CD4-positive, alpha-beta T cell (primary cell): ENCODE measurements around the gene RAPGEF2. TPM values are rescaled to one million over a fixed set of nuclear protein-coding genes. Genes with fewer than 3 reads are reported as not detected.
"Not testable (repeated sequence)": the region's sequence is repeated elsewhere in the genome, so short reads cannot be mapped to it uniquely, and the experiment has no call there.

Source experiments
- ATAC-seq: fragments of 200-7000 bp; cut with Tn5 transposase; one replicate; pipeline ENCODE4 v1.10.0; 2022; ENCODE audit warnings: mild to moderate bottlenecking; ENCODE audit not compliant: poor library complexity
- CTCF ChIA-PET: fragments of 350-600 bp; sonication (Branson Sonifier 250); formaldehyde crosslinking; loops from one replicate; lab custom pipeline; 2021; ENCODE audit warnings: antibody characterized with exemption, inconsistent platforms; lab: Charles Lee
- POLR2A ChIA-PET: fragments of 350-600 bp; sonication (Branson Sonifier 250); formaldehyde crosslinking; loops from one replicate; lab custom pipeline; 2021; ENCODE audit warnings: antibody characterized with exemption, inconsistent platforms; lab: Charles Lee
- DNase-seq, 14 experiments: peaks; one replicate each; pipeline ENCODE4 v3.0.0-alpha.2; 2013 to 2020; ENCODE audit warnings: mixed read lengths in 2 of 14
- H3K27ac ChIP-seq, 2 donors: one replicate each; pipeline versions ENCODE4 v1.5.1 to v1.7.0; 2013; ENCODE audit warnings: low read length in 2 of 2, low read depth in 1 of 2, mild to moderate bottlenecking in 1 of 2
- H3K27me3 ChIP-seq, 2 experiments: 1 replicate in 1 of 2; 2 replicates in 1 of 2; pipeline versions ENCODE4 v1.6.1 to v1.7.0; 2013; ENCODE audit warnings: low read length in 2 of 2, control low read depth in 1 of 2, mild to moderate bottlenecking in 1 of 2, moderate library complexity in 1 of 2; ENCODE audit not compliant: insufficient read depth in 2 of 2, control insufficient read depth in 1 of 2
- H3K36me3 ChIP-seq: one replicate; pipeline ENCODE4 v1.6.1; 2013; ENCODE audit warnings: low read length, control low read depth; ENCODE audit not compliant: insufficient read depth
- H3K4me1 ChIP-seq: one replicate; pipeline ENCODE4 v1.6.1; 2013; ENCODE audit warnings: low read length, control low read depth; ENCODE audit not compliant: insufficient read depth
- H3K4me3 ChIP-seq: one replicate; pipeline ENCODE4 v1.5.1; 2013; ENCODE audit warnings: mild to moderate bottlenecking, low read length, moderate library complexity
- H3K9me3 ChIP-seq, 2 experiments: 1 replicate in 1 of 2; 2 replicates in 1 of 2; pipeline versions ENCODE4 v1.6.1 to v1.7.0; 2013; ENCODE audit warnings: low read length in 2 of 2, mild to moderate bottlenecking in 2 of 2, control low read depth in 1 of 2, moderate library complexity in 1 of 2; ENCODE audit not compliant: control insufficient read depth in 1 of 2, insufficient read depth in 1 of 2
- H3K27ac Mint-ChIP-seq: one replicate; pipeline ENCODE4 v1.8.0; 2020; ENCODE audit warnings: mixed read lengths
- H3K27me3 Mint-ChIP-seq: one replicate; pipeline ENCODE4 v1.8.0; 2021; ENCODE audit warnings: mixed read lengths
- H3K36me3 Mint-ChIP-seq: one replicate; pipeline ENCODE4 v1.8.0; 2021; ENCODE audit warnings: low read depth, mixed read lengths
- H3K4me1 Mint-ChIP-seq: one replicate; pipeline ENCODE4 v1.8.0; 2021; ENCODE audit warnings: low read depth, mixed read lengths
- H3K4me3 Mint-ChIP-seq: one replicate; pipeline ENCODE4 v1.8.0; 2020; ENCODE audit warnings: mild to moderate bottlenecking, mixed read lengths
- H3K9me3 Mint-ChIP-seq: one replicate; pipeline ENCODE4 v1.8.0; 2020; ENCODE audit warnings: mixed read lengths
- intact Hi-C, 2 experiments: fragments of 100-400 bp; cut with DNase I in 1 of 2; cut with micrococcal nuclease in 1 of 2; formaldehyde crosslinking; loops; one replicate each; pipeline versions ENCODE4 v1.15.1 to v1.9.0; 2023 to 2025; cut with DNase I, micrococcal nuclease
- total RNA-seq, 174 experiments: library from RNA in 2 of 174; stranded (reverse) in 2 of 174; gene quantifications; one replicate each; pipeline ENCODE4 v1.2.3 and lab custom pipeline; 2021 to 2026
- TF ChIP-seq, protein P1 (sequence below): fragments of 200-600 bp; IDR thresholded peaks from one replicate; pipeline ENCODE4 v1.8.0; 2022; ENCODE audit warnings: antibody characterized with exemption, mild to moderate bottlenecking

RAPGEF2 gene
- total RNA-seq, 2 experiments from 2014 or later, result 25.6 to 26.4 TPM

DNA sequence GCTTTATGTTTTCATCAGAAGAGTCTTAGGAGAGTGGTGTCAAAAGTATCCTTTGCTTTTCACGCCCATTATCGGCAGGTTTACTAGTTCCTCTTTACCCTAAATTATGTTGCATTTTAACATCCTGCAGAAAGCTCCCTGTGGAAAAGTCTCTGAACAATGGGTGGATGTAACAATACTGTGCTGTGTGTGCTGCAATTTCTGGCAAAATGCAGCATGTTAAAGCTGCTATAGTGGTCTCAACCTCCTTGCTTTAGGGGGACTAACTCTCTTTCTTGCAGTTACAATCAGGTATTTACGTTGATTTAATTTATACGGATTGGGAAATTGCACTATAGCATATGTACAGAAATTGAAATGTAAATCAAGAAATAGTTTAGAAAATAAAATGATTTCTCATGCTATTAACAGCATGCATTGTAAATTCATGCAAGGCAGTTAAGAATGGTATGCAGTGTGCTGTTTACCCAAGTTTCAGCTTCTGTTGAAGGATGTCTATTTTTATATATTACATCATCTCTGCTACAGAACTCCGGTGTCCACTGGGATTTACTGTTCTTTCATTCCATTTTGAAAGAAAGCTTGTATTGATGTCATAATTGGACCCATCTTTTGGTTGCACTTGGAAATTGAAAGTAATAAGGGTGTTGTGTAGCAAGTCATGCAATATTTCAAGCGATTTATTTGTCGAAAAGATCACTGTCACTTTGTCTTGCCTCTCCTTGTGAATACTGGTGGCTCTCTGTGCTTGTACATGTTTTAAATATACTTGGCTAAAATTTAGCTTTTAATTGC, 145.7 kb downstream of the RAPGEF2 start:
- no peak for ATAC-seq
- Histone ChIP-seq H3K9me3 (peaks cover 0 to 13% of the 10 kb centered on the region in 2 experiments), H3K4me3 (no peak overlapping the region), H3K27me3 (no peaks in the 10 kb centered on the region), H3K36me3 (no peaks in the 10 kb centered on the region), H3K4me1 (no peaks in the 10 kb centered on the region), H3K27ac (no peak overlapping the region)
- Mint-ChIP-seq H3K36me3 (peaks cover 12% of the 10 kb centered on the region), H3K9me3 (no peaks in the 10 kb centered on the region), H3K4me3 (no peak overlapping the region), H3K27ac (no peak overlapping the region), H3K27me3 (no peaks in the 10 kb centered on the region), H3K4me1 (peaks cover 19% of the 10 kb centered on the region)
- DNase-seq, result no peak
- intact Hi-C loops, result no loop called here
- ChIA-PET POLR2A (no interaction called here), CTCF (no interaction called here)
- TF ChIP-seq, protein P1, sequence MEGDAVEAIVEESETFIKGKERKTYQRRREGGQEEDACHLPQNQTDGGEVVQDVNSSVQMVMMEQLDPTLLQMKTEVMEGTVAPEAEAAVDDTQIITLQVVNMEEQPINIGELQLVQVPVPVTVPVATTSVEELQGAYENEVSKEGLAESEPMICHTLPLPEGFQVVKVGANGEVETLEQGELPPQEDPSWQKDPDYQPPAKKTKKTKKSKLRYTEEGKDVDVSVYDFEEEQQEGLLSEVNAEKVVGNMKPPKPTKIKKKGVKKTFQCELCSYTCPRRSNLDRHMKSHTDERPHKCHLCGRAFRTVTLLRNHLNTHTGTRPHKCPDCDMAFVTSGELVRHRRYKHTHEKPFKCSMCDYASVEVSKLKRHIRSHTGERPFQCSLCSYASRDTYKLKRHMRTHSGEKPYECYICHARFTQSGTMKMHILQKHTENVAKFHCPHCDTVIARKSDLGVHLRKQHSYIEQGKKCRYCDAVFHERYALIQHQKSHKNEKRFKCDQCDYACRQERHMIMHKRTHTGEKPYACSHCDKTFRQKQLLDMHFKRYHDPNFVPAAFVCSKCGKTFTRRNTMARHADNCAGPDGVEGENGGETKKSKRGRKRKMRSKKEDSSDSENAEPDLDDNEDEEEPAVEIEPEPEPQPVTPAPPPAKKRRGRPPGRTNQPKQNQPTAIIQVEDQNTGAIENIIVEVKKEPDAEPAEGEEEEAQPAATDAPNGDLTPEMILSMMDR, result no peak

DNA sequence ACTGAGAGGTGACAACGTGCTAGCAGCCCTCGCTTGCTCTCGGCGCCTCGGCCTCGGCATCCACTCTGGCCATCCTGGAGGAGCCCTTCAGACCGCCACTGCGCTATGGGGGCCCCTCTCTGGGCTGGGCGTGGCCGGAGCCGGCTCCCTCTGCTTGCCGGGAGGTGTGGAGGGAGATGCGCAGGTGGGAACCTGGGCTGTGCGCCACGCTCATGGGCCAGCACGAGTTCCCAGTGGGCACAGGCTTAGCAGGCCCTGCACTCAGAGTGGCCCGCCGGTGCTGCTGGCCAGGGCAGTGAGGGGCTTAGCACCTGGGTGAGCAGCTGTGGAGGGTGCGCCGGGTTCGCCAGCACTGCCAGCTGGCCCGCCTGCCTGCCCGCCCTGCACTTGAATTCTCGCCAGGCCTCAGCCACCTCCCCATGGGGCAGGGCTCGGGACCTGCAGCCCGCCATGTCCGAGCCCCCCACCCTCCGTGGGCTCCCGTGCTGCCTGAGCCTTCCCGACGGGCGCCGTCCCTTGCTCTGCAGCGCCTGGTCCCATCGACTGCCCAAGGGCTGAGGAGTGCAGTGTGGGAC, 148.0 kb downstream of the RAPGEF2 start:
- Histone ChIP-seq H3K4me3 (no peak overlapping the region), H3K36me3 (no peaks in the 10 kb centered on the region), H3K4me1 (no peaks in the 10 kb centered on the region), H3K27ac (no peak overlapping the region), H3K27me3 (no peaks in the 10 kb centered on the region), H3K9me3 (peaks cover 0 to 13% of the 10 kb centered on the region in 2 experiments)
- POLR2A ChIA-PET, result no interaction called here
- no peak overlapping the region for H3K27ac Mint-ChIP-seq
- ATAC-seq, result no peak
- H3K36me3 Mint-ChIP-seq, result peaks cover 12% of the 10 kb centered on the region
- no peak for DNase-seq
- CTCF ChIA-PET, result interaction anchor here (0.6 kb wide), 1 partner anchor 9 kb away, joined by 3 read pairs; no protein-coding TSS in a partner anchor
- H3K4me3 Mint-ChIP-seq, result no peak overlapping the region
- intact Hi-C loops, result no loop called here
- peaks cover 19% of the 10 kb centered on the region for H3K4me1 Mint-ChIP-seq
- no peaks in the 10 kb centered on the region for H3K27me3 Mint-ChIP-seq
- no peaks in the 10 kb centered on the region for H3K9me3 Mint-ChIP-seq
- TF ChIP-seq, protein P1, result no peak

DNA sequence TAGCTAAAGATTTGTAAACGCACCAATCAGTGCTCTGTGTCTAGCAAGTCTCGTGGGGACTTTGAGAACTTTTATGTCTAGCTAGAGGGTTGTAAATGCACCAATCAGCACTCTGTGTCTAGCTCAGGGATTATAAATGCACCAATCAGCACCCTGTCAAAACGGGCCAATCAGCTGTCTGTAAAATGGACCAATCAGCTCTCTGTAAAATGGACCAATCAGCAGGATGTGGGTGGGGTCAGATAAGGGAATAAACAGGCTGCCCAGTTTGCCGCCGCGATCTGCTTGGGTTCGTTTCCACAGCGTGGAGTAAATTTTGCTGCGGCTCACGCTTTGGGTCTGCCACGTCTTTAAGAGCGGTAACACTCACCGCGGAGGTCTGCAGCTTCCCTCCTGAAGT, 148.7 kb downstream of the RAPGEF2 start:
- DNase-seq, H3K4me3 ChIP-seq, POLR2A ChIA-PET, H3K36me3 ChIP-seq, H3K4me3 Mint-ChIP-seq, intact Hi-C loops, ATAC-seq, H3K9me3 Mint-ChIP-seq, H3K27me3 Mint-ChIP-seq, H3K27ac ChIP-seq, H3K27me3 ChIP-seq, H3K27ac Mint-ChIP-seq, H3K4me1 ChIP-seq: not testable (repeated sequence)
- H3K4me1 Mint-ChIP-seq, result peaks cover 19% of the 10 kb centered on the region
- H3K36me3 Mint-ChIP-seq, result peaks cover 17% of the 10 kb centered on the region
- CTCF ChIA-PET, result interaction anchor here (0.6 kb wide), 1 partner anchor 8 kb away, joined by 3 read pairs; no protein-coding TSS in a partner anchor
- H3K9me3 ChIP-seq, result peaks cover 0 to 13% of the 10 kb centered on the region in 2 experiments
